GM18951 (cell line): Measurements from ENCODE around the gene LCP2.

Experiments used
- POLR2A ChIP-seq: IDR thresholded peaks from 4 replicates; pipeline ENCODE4 v1.6.1; 2011; ENCODE audit warnings: mild to moderate bottlenecking; ENCODE audit not compliant: insufficient read length, insufficient read depth; ENCODE audit errors: extremely low read depth
- in situ Hi-C: fragments of 300-500 bp; cut with MboI; formaldehyde crosslinking; loops from one replicate; pipeline ENCODE4 v1.12.0; 2022; ENCODE audit warnings: low sequenced_read_pairs, mixed read lengths, inconsistent platforms; ENCODE audit not compliant: unreplicated experiment

LCP2 gene

DNA sequence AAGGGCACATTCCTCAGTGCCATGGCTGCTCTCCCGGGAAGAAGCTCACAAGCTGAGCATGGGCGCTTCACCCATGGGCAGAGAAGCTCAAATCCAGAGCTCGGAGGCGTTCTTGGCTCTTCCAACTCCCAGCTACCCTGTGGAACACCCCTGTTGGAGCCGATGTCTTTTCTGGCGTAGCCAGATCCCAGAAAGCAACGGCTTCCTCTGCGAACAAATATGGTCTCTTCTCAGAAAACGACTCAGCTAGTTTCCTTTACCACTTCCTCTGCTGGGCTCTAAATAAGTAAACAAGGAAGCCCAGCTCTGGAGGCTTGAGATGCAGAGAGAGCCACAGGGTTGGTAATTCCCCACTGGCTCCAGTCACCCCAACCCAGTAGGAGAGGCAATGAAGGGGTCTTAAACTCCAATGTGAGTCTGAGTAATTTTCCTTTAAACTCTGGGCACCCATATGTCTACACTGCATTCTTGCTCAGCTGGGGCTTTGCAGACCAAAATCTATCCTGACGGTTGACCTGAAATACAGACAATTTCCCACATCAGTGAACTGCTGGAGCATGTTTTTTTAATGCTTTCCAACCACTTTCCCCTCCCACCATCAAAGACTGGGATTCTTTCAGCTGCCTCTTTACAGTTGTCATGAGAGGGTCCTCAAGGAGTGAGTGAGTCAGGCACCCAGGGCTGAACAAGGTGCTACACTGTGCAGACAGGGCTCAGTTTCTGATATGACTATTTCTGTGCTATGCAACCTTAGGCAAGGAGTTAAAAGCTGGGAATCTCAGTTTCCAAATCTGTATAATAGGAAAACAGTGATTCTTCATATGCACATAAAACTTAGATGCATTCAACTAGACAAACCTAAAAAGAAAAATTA, at the start of gene LCP2:
TSS of gene LCP2 (minus strand) at position 189 of the 874 bp plus-strand sequence. CDS start at position 23, 166 bp downstream.
- TF ChIP-seq POLR2A: peak; percentile 46
- in situ Hi-C loops: no loop called here

DNA sequence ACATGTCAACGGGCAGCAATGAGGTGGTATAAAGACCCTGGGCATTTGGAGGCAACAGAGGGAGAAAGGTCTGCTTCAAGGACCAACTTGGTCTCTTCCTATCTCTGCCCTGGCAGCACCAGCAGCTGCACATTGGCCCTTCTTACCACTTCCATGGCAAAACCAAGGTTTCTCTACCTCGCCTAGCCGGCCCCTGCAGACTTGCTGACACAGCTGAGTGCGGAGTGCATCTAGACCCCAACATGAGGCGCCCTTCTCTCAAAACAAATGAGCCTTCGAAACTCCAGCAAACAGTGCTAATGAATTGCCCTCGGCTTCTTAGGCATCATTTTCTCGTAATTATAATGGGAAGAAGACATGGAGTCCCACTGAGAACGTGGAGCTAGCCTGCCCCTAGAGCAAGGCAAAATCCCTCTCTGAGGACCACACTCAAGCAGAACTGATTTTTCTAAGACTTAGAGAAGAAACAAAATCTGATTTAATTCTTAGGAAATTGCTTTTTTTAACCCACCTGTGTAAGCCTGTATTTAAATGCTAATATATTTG, 49.5 kb upstream of the LCP2 start:
- in situ Hi-C loops: no loop called here

DNA sequence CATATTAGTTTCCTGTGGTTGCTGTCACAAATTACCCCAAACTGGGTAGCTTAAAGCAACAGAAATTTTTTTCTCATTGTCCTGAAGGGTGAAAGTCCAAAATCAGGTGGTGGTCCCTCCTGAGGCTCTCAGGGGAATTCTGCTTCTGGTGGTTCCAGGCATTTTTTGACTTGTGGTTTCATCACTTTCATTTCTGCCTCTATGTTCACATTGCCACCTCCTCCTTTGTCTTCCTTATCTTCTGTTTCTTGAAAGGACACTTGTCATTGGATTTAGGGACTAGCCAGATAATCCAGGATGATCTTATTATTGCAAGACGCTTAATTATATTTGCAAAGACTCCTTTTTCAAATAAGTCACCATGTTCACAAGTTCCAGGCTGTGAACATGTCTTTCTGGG, 48.4 kb upstream of the LCP2 start:
- TF ChIP-seq POLR2A: no peak
- in situ Hi-C loops: no loop called here

More for the DNA sequence above, 49.5 kb upstream of the LCP2 start:
- TF ChIP-seq POLR2A: no peak

DNA sequence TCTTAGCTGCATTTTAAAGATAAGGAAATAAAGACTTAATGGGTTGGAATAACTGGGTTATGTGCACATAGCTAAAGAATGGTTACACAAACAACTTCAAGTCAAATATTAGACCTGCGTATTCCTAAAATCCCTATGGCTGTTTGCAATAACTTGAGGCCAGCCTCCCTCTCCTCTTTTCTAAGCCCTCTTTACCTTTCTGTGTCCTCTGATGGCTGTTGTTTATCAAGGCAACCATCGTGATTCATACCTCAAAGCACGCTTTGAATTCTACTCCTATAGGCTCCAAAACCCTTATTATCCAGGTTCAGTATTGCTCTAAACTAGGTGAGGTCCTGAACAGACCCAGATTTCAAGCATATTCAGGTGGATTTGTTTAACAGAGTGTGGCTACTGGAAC, 45.6 kb upstream of the LCP2 start:
- no peak for TF ChIP-seq POLR2A
- in situ Hi-C loops: no loop called here

DNA sequence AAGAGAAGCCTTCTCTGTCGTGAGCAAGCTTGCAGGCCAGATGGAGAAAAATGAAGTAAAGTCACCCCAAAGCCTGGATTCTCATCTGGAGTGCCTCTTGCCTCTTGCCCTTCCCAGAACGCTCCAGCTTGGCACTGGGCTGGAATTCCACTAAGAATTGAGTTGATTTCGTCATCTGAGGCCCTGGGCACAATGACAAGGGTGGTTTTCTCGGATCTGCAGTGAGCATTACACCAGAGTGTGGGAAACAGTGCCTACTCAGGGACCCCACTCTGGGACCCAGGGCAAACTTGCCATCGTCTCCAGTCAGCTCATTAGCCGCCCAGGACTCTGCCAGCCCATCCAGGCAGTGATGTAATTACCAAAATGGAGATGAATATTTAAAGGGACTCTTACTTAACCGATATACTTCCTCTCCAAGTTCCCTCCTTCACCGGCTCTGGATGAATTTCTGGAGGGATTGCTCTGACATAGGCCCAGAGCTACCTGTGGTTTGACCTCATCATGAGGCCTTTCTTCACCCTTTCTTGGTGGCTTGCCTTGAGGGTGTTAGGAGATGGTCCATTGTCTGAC, 44.7 kb upstream of the LCP2 start:
- in situ Hi-C loops: no loop called here
- TF ChIP-seq POLR2A: no peak

DNA sequence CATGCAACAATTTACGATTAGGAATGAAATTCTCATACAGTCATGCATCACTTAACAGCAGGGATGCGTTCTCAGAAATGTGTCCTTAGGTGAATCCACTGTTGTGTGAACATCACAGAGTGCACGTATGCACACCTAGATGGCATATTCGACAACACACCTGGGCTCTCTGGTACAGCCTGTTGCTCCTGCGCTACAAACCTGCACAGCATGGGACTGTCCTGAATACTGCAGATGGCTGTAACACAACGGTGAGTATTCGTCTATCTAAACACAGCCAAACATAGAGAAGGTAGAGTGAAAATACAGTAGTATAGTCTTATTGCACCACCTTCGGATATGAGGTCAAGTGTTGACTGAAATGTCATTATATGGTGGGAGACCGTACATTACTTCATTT, 44.0 kb upstream of the LCP2 start:
- in situ Hi-C loops: no loop called here

DNA sequence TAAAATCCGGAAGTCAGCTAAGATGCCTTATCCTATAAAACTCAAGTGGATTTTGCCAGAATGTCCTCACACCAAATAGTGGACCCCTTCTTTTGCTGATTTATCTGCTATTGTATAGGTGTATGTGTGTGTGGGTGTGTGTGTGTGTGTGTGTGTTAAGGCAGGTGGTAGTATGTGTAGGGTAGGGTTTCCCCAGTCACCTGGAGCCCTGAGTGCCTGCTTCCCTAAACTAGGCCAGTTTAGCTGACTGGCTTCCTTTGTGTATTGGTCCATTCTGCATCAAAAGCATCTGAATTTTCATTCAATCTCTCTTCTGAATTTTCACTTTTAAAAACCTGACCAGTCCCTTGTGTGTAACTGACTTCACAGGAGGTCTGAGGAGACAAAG, 42.2 kb upstream of the LCP2 start:
- in situ Hi-C loops: no loop called here
- TF ChIP-seq POLR2A: no peak

More for the DNA sequence above, 44.0 kb upstream of the LCP2 start:
- TF ChIP-seq POLR2A: no peak

DNA sequence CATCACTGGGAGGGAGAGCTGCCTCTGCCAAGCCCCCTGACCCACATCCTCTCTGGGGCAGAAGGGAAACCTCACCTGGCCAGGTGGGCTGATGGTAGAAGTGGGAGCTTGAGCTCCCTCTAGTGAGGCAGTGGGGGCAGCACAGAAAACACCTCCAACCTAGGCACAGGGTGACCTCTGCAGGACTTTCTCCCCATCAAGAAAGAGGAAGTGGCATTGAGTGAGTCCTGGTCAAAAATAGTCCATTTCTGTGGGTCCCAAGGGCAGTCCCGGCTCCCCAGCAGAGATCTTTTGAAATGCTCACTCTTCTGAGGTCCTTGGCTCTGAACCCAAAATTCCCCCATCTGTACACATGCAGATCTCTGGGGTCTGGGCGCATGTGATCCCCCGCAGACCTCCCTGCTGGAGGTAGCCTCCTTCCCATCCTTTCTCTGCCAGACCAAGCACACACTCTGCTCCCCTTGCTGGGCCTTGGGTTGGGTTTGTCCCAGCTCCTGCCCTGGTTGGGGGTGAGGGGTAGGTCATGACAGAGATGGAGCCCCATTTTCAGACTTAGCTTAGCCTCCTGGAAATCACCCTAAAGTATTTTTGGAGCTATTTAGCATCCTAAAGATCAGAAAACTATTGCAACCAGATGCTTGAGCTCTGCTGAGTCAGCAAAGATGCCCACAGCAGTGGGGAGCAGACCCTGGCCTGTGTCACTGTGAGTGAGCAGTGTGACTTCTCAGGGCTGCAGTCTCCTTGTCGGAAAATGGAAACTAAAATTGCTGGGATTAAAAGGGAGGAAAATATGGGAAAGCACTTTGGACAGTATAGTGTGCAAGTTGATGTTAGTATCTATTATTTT, 41.6 kb upstream of the LCP2 start:
- in situ Hi-C loops: no loop called here
- no peak for TF ChIP-seq POLR2A

DNA sequence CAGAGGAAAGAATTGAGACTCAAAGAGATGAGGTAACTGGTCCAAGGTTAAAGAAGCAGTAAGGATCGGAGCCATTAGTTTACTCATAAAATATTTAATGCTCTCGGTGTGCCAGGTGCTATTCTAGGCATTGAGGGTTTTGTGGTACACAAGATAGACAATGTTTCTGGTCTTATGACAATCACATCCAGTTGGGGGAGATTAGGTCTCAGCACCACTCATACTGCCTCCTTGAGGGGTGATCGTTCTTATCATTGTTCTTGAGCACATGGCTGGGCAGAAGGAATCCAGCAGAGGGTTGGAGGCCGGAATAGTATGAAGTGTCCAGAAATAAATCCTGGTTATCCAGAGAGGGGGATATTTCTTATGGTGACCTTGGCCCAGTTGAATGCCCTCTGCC, 40.7 kb upstream of the LCP2 start:
- TF ChIP-seq POLR2A: no peak
- in situ Hi-C loops: no loop called here

DNA sequence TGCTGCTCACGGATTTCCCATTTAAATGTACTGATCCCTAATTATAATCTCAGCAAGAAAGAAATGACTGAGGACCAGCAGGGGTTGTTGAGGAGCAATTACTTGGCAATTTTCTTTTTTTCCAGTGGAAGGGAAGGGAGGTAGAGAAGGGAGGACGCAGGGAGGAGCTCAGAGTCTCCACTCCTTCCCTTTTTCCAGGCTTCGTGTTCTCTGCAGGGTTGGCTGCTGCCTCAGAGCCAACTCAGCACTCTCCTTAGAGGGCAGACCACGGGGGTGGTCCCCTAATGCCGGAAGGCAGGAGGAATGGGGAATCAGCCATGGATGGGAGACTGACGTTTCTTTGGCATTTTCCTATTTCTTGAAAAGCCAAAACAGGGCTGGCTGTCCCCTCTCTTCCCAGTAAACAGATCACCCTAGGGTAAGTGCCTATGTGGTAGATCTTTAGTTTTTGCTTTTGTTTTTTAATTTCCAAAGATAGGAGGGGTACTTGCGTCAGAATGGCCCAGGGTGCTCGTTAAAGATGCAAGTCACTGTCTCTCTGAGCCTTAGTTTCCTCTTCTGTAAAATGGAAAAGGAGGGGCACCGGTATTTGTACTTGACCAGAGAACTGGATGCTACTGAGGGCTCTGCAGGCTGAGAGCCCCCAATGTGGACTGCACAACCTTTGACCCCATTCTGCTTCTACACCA, 39.6 kb upstream of the LCP2 start:
- in situ Hi-C loops: no loop called here

DNA sequence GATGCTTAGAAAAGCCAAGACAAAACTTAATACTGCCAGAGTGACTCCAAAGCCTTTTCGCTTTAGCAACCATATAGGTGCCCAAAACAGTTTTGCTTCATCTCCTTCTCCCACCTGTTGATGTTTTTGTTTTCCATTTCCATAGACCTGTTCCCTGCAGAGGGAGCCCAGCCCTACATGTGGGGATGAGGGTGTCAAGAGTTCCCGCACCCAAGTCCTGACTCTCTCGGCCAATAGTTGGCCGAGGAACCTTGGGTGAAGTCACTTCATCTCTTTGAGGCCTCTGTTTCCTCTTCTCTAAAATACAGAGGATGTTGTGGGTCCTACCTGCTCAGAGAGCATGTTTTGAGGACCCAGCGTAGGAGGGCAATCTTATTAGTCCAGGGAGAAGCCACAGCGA, 38.5 kb upstream of the LCP2 start:
- no peak for TF ChIP-seq POLR2A
- in situ Hi-C loops: no loop called here

More for the DNA sequence above, 39.6 kb upstream of the LCP2 start:
- TF ChIP-seq POLR2A: no peak

DNA sequence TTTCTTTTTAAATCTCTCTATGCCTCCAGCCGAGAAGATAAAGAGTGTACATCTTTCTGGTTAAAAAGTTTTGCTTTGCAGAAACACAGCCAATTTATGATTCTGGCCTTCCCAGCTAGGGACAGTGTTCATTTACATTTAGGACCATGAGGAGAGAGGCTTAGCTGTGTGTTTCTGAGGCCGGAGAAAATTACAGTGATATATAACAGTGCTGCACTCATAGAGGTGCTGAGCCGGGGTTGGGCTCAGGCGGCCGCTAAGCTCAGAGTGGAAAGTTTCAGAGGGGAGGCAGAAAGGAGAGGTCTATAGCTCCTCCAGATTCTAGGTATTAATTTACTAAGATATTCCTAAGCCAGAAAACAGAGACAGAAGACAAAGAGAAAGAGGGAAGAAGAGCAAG, 37.0 kb upstream of the LCP2 start:
- TF ChIP-seq POLR2A: no peak

More for the DNA sequence above, 37.0 kb upstream of the LCP2 start:
- in situ Hi-C loops: no loop called here
